ENCODE data around the gene ADAMTS18.

The ADAMTS18 gene

DNA sequence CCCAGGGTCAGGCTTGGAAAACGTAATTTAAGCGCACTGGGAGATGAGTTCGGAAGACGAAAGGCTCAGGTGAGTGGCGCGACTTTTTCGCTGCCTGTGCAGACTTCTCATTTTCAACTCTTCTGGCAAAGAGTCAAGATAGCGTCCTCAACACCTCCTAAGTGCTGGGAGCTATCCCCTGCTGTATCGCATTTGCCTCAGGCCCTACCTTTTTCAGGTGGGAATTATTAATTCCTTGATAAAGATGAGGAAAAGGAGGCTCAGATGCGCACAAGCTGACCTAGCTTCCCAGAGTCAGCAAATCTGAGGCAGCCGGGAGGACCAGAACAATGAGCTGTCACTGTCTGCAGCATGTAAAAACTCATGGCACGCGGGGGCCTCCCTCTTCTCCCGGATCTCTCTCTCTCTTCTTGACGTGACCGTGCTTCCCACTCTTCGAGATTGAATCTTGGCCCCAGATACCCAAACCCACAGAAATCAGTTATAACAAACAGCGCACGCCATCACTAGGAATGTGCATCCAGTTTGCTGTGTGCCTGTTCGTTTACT lies 512 bp upstream of the ADAMTS18 start:
- no peak for DNase-seq

- DNase-seq, result no peak
These were observed 758 bp downstream of the ADAMTS18 start for GRCh38 chr16:77434022-77434529.

GRCh38 chr16:77433146-77433545 lies 1.7 kb downstream of the ADAMTS18 start:
- DNase-seq, result no peak

GRCh38 chr16:77432264-77432663 lies 2.6 kb downstream of the ADAMTS18 start:
- DNase-seq, result no peak

DNA sequence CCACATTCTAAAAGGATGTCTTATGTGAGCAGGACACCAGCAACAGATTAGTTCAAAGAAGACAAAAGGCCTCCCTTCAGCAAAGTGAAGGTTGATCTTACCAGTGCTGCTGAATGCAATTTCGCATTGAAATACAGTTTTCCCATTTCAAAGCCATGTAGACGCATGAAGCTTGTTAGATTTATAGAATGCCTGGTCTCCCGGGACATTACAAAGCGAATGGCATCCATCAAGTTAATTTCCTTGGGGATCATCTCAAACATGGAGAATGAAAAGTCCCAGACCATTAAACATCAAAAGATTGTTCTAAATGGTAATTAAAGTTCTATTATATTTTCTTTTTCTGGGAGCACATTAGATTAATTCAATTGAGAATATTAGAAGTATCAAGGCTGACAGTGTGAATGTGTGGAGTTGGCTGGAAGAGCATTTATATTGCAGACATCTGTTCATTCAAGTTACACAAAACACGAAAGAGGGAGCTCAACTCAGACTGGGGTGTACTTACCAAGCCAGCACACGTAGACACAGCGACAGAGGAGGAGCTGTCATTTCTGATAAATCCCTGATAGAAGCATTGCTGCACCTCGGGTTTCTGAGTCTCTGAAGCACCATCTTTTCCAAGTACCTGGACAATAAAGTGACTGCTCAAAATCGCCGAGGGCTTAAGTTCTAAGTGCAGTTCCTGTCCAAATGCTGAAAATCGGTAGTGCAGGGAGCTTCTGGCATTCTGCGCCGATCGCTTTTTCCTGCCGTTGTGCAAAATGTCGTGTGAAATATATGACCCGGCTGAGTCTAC lies 3.8 kb downstream of the ADAMTS18 start:
- no peak for DNase-seq

GRCh38 chr16:77430360-77430759 lies 4.5 kb downstream of the ADAMTS18 start:
- no peak for DNase-seq

GRCh38 chr16:77424871-77425604 lies 9.8 kb downstream of the ADAMTS18 start:
- no peak for DNase-seq

- DNase-seq, result no peak
These were observed 12.5 kb downstream of the ADAMTS18 start for GRCh38 chr16:77422196-77422784.

DNA sequence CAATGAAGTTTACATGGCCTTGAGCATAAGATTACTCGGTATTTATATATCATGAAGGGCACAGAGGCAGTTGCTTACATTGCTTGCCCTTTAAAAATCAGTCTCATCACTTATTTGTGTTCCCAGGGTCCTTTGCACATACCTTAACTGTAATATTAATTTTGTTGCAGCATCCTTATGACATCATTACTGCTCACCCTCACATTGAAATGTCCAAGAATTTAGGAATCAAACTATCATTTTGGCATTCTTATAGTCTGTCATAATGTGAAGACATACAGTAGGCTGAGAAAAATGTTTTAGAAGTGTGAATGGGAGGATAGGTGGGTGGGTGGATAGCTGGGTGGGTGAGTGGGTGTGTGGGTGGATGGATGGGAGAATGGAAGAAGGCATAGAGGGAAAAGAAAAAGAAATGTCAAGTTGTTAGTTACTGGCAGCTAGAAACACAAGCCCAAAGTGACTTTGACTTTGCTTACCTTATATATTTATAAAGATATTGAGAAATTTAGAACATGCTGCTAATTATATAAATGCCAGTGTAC lies 17.8 kb downstream of the ADAMTS18 start:
- DNase-seq, result no peak

GRCh38 chr16:77414752-77415231 lies 20.0 kb downstream of the ADAMTS18 start:
- no peak for DNase-seq

DNA sequence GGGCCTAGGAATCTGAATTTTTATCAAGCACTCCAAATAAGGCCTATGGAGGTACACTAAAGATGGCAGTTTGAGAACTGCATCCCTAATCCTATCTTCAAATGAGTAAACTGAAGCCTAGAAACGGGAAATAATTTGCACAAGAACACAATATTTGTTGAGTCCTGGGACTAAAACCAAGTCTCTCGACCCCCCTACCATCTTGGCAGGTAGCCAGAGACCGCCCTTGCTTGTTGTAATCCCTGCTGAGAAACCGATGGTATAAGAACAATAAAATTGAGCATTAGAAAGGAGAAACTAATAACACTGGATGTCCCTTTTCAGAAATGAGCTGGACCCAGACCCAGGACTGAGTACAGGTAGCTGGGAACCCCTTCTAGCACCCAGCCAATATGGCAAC lies 24.4 kb downstream of the ADAMTS18 start:
- DNase-seq, result no peak

DNA sequence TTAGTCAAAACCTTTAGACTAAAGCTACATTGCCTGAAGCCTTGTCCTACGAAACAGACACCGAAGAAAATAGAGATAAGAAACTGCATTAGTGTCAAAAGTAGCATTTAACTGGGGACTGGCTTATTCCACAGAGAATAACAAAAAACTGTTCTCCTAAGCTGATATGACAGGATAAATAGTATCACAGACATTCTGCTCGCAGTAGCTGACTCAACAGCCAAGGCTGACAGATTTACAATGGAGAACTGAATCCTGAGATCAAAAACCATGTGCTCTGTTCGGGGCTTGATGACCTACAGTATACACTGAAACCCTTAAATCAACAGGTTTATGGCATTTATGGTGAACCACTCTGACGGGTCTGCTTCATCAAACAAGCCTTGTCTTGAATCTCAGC lies 25.5 kb downstream of the ADAMTS18 start:
- DNase-seq, result no peak

GRCh38 chr16:77408607-77409006 lies 26.2 kb downstream of the ADAMTS18 start:
- DNase-seq, result no peak

GRCh38 chr16:77406680-77407079 lies 28.2 kb downstream of the ADAMTS18 start:
- no peak for DNase-seq

DNA sequence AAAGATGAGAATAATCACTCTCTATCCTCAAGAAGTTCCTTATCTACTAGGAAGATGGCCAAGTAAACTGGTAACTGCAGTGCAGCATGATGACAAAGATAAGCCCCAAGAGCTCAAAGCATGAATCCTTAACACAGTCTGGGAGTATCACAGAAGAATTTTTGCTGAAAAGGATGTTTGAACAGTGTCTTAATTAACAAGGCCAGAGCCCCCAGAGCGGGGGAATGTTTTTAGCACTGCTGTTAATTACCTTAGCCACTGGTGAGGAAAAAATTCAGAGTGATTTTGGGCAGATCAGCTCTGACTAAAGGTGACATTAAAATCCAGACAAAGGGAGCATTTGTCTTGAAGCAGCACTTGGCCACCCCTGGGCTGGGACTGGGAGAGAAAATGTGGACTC lies 30.1 kb downstream of the ADAMTS18 start:
- DNase-seq, result no peak

DNA sequence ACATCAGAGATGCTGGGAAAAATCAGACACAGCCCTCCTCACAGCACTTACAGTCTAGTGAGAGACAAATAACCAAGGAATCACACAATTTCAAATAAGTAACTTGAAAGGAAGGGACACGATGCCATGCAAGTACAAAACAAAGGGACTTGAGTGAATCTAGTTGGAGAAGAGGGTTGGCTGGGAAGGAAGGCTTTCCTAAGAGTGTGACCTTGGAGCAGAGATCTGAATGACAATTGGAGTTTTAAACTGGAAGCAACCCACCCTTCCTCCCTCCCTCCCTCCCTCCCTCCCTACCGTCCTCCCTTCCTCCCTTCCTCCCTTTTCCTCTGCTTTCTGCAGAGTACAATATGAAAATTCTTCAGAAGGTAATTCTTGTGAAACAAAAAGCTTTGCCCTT lies 31.1 kb downstream of the ADAMTS18 start:
- no peak for DNase-seq

- no peak for DNase-seq
These were observed 32.2 kb downstream of the ADAMTS18 start for GRCh38 chr16:77402672-77403071.

GRCh38 chr16:77402118-77402517 lies 32.7 kb downstream of the ADAMTS18 start:
- DNase-seq, result no peak

GRCh38 chr16:77399546-77399945 lies 35.3 kb downstream of the ADAMTS18 start:
- no peak for DNase-seq

GRCh38 chr16:77399066-77399465 lies 35.8 kb downstream of the ADAMTS18 start:
- DNase-seq, result no peak

DNA sequence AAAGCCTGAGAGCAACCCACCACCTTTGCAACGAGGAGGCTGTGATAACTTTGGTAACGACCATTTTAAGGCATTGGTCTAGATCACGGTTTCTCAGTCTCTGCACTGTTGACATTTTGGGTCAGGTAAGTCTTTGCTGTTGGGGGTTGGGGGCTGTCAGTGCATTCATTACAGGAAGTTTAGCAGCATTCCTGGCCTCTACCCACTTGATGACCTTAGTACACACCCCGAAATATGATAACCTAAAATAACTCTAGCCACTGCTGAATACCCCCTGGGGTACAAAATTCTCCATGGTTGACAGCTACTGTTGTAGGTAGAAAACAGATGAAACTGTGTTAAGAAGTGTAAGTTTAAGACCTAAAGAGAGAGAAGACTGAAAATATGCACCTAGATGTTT lies 36.3 kb downstream of the ADAMTS18 start:
- no peak for DNase-seq

DNA sequence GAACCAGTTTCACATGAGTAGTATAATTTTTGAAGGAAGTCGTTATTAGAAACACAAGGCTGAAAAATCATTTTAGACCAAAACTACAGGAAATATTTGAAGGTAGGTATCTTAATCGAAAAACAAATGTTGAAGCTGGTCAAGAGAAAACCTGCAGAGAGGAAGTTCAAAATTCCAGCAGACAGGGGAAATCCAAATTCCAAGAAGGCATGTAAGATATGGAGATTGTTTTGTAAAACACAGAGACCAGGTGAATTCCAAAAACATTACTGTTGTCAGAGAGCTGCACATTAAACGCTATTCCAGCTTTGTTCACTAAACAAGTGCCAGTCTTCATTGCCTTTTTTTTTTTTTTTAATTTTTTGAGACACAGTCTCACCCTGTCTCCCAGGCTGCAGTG lies 38.4 kb downstream of the ADAMTS18 start:
- DNase-seq, result no peak

DNA sequence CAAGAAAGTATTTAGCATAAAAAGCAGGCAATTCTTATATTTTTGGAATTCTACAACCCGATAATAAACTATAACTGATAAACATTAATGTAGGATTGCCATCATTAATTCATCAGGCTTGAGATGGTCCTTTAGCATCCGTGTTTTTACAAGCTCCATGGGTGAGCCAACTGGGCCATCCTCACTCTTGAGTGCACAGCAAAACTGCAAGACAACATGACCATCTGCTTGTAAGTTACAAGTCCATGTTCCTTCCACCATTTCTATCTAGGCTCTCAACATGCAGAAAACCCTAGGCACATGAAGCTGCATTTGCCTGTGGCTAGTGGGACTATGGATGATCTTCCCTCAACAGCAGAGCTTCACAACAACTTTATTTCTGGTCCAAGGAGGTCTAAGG lies 40.1 kb downstream of the ADAMTS18 start:
- no peak for DNase-seq
